ENCODE measurements around the gene TIMP2. TPM values are rescaled to one million over a fixed set of nuclear protein-coding genes. Genes with fewer than 3 reads are reported as not detected.
A peak's percentile ranks its signal among the peaks of the same experiment; 100 is the strongest.

Gene TIMP2
- total and polyA plus RNA-seq, 2 of the 4 experiments (the other 2 are of a cell fraction): 43.9 to 416 TPM

DNA sequence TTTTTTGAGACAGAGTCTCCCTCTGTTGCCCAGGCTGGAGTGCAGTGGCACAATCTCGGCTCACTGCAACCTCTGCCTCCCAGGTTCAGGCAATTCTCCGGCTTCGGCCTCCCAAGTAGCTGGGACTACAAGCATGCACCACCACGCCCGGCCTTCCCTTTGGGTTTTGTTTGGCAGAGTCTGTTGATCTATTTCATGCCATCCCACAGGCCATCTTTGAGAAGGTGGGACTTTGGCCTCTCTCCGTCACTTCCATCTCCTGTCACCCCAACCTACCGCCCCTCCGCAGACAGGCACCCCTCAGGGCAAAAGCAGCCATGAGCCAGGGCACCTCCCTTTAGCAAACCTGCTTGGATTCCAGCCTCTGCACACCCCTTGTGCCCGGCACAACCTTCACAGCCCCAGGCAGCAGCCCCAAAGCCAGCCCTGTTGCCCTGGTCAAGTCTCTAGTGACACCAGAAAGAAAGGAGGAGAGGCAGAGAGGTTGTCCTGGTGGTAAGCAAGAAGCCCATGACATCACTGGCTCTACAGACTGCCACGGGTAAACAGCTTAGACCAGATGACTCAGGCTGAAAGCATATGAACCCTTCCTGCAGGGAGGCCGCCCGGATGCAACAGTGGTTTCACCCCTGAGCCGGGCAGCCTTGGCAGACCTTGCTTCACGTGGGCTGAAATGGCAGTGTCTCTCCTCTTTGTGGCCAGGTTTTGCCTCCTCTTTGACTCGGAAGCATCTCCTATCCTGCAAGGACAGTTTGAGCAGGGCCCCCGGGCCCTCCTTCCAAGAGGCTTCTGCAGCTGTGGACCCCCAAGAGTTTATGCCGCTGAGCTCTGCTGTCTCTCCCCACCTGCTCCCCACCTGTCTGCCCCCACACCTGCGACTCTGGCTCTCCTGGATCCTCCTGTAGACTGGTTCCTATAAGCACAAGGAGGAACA, 8.1 kb upstream of the TIMP2 start (continued):
- TF ChIP-seq SMC3 (IDR thresholded peaks at IDR 0.05; ENCODE audit: low read depth, low read length) (no peak), RCOR1 (IDR thresholded peaks at IDR 0.05; ENCODE audit: insufficient replicate concordance, low read length) (peak; percentile 80), FOS (IDR thresholded peaks at IDR 0.05; ENCODE audit: low read depth, low read length) (peak; percentile 92), RFX5 (IDR thresholded peaks at IDR 0.05; ENCODE audit: low read depth, low read length) (no peak)
